HG02763 (cell line): ENCODE data around the gene MSI2.

Experiments
- ATAC-seq: cut with Tn5 transposase; IDR thresholded peaks from one replicate; pipeline ENCODE4 v1.9.1; 2021; ENCODE audit warnings: mild to moderate bottlenecking, moderate library complexity; ENCODE audit not compliant: unreplicated experiment

The MSI2 gene

GRCh38 chr17:57338257-57338914, 82.1 kb downstream of the MSI2 start:
- peak; percentile 59 for ATAC-seq

- ATAC-seq, result no peak
These were observed 84.0 kb downstream of the MSI2 start for GRCh38 chr17:57340160-57340981.

- ATAC-seq, result no peak
These were observed 85.6 kb downstream of the MSI2 start for GRCh38 chr17:57341611-57342540.

- no peak for ATAC-seq
These were observed 86.8 kb downstream of the MSI2 start for GRCh38 chr17:57342963-57343589.

GRCh38 chr17:57343717-57344116, 87.4 kb downstream of the MSI2 start:
- ATAC-seq, result no peak

GRCh38 chr17:57344261-57344660, 87.9 kb downstream of the MSI2 start:
- no peak for ATAC-seq

- no peak for ATAC-seq
These were observed 93.4 kb downstream of the MSI2 start for GRCh38 chr17:57349541-57350247.

GRCh38 chr17:57350266-57350665, 93.9 kb downstream of the MSI2 start:
- no peak for ATAC-seq

GRCh38 chr17:57352665-57353175, 96.4 kb downstream of the MSI2 start:
- ATAC-seq, result no peak

GRCh38 chr17:57354673-57355072, 98.3 kb downstream of the MSI2 start:
- no peak for ATAC-seq

GRCh38 chr17:57355090-57355859, 99.0 kb downstream of the MSI2 start:
- no peak for ATAC-seq

- ATAC-seq, result peak; percentile 20
These were observed 99.9 kb downstream of the MSI2 start for GRCh38 chr17:57356153-57356718.

- ATAC-seq, result peak; percentile 41
These were observed 100.5 kb downstream of the MSI2 start for GRCh38 chr17:57356719-57357391.

- peak; percentile 46 for ATAC-seq
These were observed 101.1 kb downstream of the MSI2 start for GRCh38 chr17:57357392-57357784.

- peak; percentile 50 for ATAC-seq
These were observed 101.6 kb downstream of the MSI2 start for GRCh38 chr17:57357830-57358430.

- ATAC-seq, result no peak
These were observed 103.9 kb downstream of the MSI2 start for GRCh38 chr17:57360266-57360665.

GRCh38 chr17:57362797-57363556, 106.7 kb downstream of the MSI2 start:
- ATAC-seq, result no peak
